ENCODE measurements around the gene CFAP54.

DNA sequence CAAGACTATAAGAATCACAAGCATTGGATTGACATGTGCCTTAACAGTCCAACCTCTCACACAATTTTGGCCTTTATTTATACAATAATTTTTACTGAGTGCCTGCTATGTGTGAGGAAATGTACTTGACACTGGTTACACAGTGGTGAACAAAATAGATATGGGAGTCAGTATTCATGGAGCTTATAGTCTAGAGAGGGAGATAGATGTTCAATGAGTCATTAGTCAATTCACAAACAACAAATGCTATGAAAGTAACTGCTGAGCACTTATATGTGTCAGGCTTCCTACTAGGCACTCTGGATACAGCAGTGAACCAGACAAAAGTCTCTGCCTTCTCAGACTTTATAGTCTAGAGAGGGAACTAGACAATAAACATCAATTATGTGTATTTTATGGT lies 3.7 kb downstream of the CFAP54 start:
- no peak for TF ChIP-seq POLR2AphosphoS5 (IDR thresholded peaks at IDR 0.05; ENCODE audit: borderline replicate concordance, low read depth, low read length)
- TF ChIP-seq EZH2 (IDR thresholded peaks at IDR 0.05) = no peak
- TF ChIP-seq FOXP2 (optimal IDR thresholded peaks at IDR 0.05; ENCODE audit: control extremely low read depth, extremely low read length, insufficient read depth) = no peak

Data from SK-N-MC (cell line).